Neural cell (in vitro differentiated cells): ENCODE results near the gene ZNF669. TPM values are rescaled to one million over a fixed set of nuclear protein-coding genes. Genes with fewer than 3 reads are reported as not detected.

ENCODE experiments used
- H2AFZ ChIP-seq: fragments of 200-600, 300-800 bp; sonication (generic), shearing (Covaris generic); 2 replicates; pipeline ENCODE4 v1.6.0; 2014; ENCODE audit warnings: low read depth, mild to moderate bottlenecking, antibody characterized with exemption, low read length, moderate library complexity
- H3F3A ChIP-seq: fragments of 200-600 bp; shearing (Covaris generic); 2 replicates; pipeline ENCODE4 v1.6.1; 2016; ENCODE audit warnings: mild to moderate bottlenecking, moderate library complexity, mixed read lengths, antibody characterized with exemption, low read length; ENCODE audit not compliant: insufficient read depth, poor library complexity, severe bottlenecking
- H3K27ac ChIP-seq: fragments of 200-600, 300-800 bp; sonication (generic), shearing (Covaris generic); 2 replicates; pipeline ENCODE4 v1.5.1; 2014; ENCODE audit warnings: mild to moderate bottlenecking, low read length, moderate library complexity
- H3K27me3 ChIP-seq: fragments of 300-800, 200-600 bp; sonication (generic), shearing (Covaris generic); 2 replicates; pipeline ENCODE4 v1.6.0; 2014; ENCODE audit warnings: mild to moderate bottlenecking, low read depth, low read length, moderate library complexity; ENCODE audit not compliant: insufficient read depth
- H3K36me3 ChIP-seq: fragments of 300-800, 200-600 bp; sonication (generic), shearing (Covaris generic); 2 replicates; pipeline ENCODE4 v1.5.1; 2014; ENCODE audit warnings: mild to moderate bottlenecking, antibody characterized with exemption, low read length, moderate library complexity; ENCODE audit not compliant: insufficient read depth
- H3K4me2 ChIP-seq: fragments of 300-800, 200-600 bp; sonication (generic), shearing (Covaris generic); 2 replicates; pipeline ENCODE4 v1.6.0; 2014; ENCODE audit warnings: mild to moderate bottlenecking, low read length
- H3K4me3 ChIP-seq: fragments of 300-800, 200-600 bp; sonication (generic), shearing (Covaris generic); 2 replicates; pipeline ENCODE4 v1.5.1; 2014; ENCODE audit warnings: mild to moderate bottlenecking, low read length, moderate library complexity
- H3K79me2 ChIP-seq: fragments of 200-600 bp; shearing (Covaris generic); replicated peaks from 2 replicates; pipeline ENCODE4 v1.6.0; 2014; ENCODE audit warnings: mild to moderate bottlenecking, low read length, moderate library complexity; ENCODE audit not compliant: insufficient read depth
- H3K9ac ChIP-seq: fragments of 300-800, 200-600 bp; sonication (generic), shearing (Covaris generic); 2 replicates; pipeline ENCODE4 v1.6.1; 2016; ENCODE audit warnings: mild to moderate bottlenecking, low read length, mixed read lengths
- H3K9me2 ChIP-seq: fragments of 200-600 bp; shearing (Covaris generic); 2 replicates; pipeline ENCODE4 v1.6.1; 2016; ENCODE audit warnings: mild to moderate bottlenecking, low read length, mixed read lengths; ENCODE audit not compliant: insufficient read depth
- H3K9me3 ChIP-seq: fragments of 200-600, 300-800 bp; sonication (generic), shearing (Covaris generic); 2 replicates; pipeline ENCODE4 v1.6.1; 2016; ENCODE audit warnings: mild to moderate bottlenecking, mixed run types, low read length, moderate library complexity, mixed read lengths
- H4K20me1 ChIP-seq: fragments of 200-600 bp; shearing (Covaris generic); 2 replicates; pipeline ENCODE4 v1.6.1; 2016; ENCODE audit warnings: mild to moderate bottlenecking, mixed run types; ENCODE audit not compliant: insufficient read depth
- CTCF ChIP-seq: fragments of 450-650 bp; IDR thresholded peaks from 2 replicates; pipeline ENCODE4 v1.5.1; 2014; ENCODE audit warnings: antibody characterized with exemption, mild to moderate bottlenecking, moderate library complexity; ENCODE audit not compliant: poor library complexity, severe bottlenecking
- EP300 ChIP-seq: fragments of 450-650 bp; conservative IDR thresholded peaks from 2 replicates; pipeline ENCODE4 v1.6.1; 2014; ENCODE audit warnings: antibody characterized with exemption, mild to moderate bottlenecking, moderate library complexity; ENCODE audit not compliant: poor library complexity, severe bottlenecking
- EZH2 ChIP-seq: fragments of 200-600, 300-800 bp; shearing (Covaris generic), sonication (generic); IDR thresholded peaks from 2 replicates; pipeline ENCODE4 v1.6.1; 2014; ENCODE audit warnings: antibody characterized with exemption, low read length, borderline replicate concordance, mild to moderate bottlenecking; ENCODE audit not compliant: insufficient read depth, poor library complexity, severe bottlenecking
- MXI1 ChIP-seq: fragments of 450-650 bp; conservative IDR thresholded peaks from 2 replicates; pipeline ENCODE4 v1.6.1; 2014; ENCODE audit warnings: antibody characterized with exemption, mild to moderate bottlenecking; ENCODE audit not compliant: poor library complexity, severe bottlenecking
- POLR2AphosphoS5 ChIP-seq: IDR thresholded peaks from 2 replicates; pipeline ENCODE4 v1.6.1; 2012
- RAD21 ChIP-seq: fragments of 450-650 bp; conservative IDR thresholded peaks from 2 replicates; pipeline ENCODE4 v1.6.1; 2014; ENCODE audit warnings: antibody characterized with exemption, mild to moderate bottlenecking, moderate library complexity
- REST ChIP-seq: IDR thresholded peaks from 2 replicates; pipeline ENCODE4 v1.6.1; 2012; ENCODE audit warnings: borderline replicate concordance
- SMC3 ChIP-seq: fragments of 450-650 bp; conservative IDR thresholded peaks from 2 replicates; pipeline ENCODE4 v1.6.1; 2014; ENCODE audit warnings: antibody characterized with exemption, mild to moderate bottlenecking, moderate library complexity; ENCODE audit not compliant: poor library complexity
- TAF1 ChIP-seq: IDR thresholded peaks from 2 replicates; pipeline ENCODE4 v1.6.1; 2012; ENCODE audit warnings: low read depth
- polyA plus RNA-seq: library from polyadenylated mRNA; depleted of rRNA; stranded (reverse); fragments of >200 nt; gene quantifications from 2 replicates; pipeline ENCODE4 v1.2.3, GENCODE V29; 2014

The ZNF669 gene
- polyA plus RNA-seq, 1 donor from 2014 or later: 22.7 TPM

- H3K9ac ChIP-seq: peak overlapping the region; percentile 49
- H3K4me2 ChIP-seq: no peak overlapping the region
- H3K36me3 ChIP-seq: no peaks in the 10 kb centered on the region
- peak overlapping the region; percentile 67 for H3K4me3 ChIP-seq
- H3K9me2 ChIP-seq: no peaks in the 10 kb centered on the region
- no peaks in the 10 kb centered on the region for H3F3A ChIP-seq
- H3K27ac ChIP-seq: no peak overlapping the region
- no peaks in the 10 kb centered on the region for H3K79me2 ChIP-seq
- TF ChIP-seq EZH2 (no peak), RAD21 (no peak), CTCF (no peak), SMC3 (no peak), POLR2AphosphoS5 (no peak), EP300 (no peak), TAF1 (no peak), REST (no peak), MXI1 (no peak)
- peaks cover 20% of the 10 kb centered on the region for H3K27me3 ChIP-seq
- no peaks in the 10 kb centered on the region for H4K20me1 ChIP-seq
- H2AFZ ChIP-seq: no peak overlapping the region
- H3K9me3 ChIP-seq: no peaks in the 10 kb centered on the region
Observed at GRCh38 chr1:247112479-247112781, 8.3 kb upstream of the ZNF669 start.

- peak overlapping the region; percentile 49 for H3K9ac ChIP-seq
- no peaks in the 10 kb centered on the region for H4K20me1 ChIP-seq
- peak overlapping the region; percentile 67 for H3K4me3 ChIP-seq
- no peak overlapping the region for H3K4me2 ChIP-seq
- H3K36me3 ChIP-seq: no peaks in the 10 kb centered on the region
- H3K27me3 ChIP-seq: peaks cover 20% of the 10 kb centered on the region
- no peaks in the 10 kb centered on the region for H3F3A ChIP-seq
- no peak overlapping the region for H2AFZ ChIP-seq
- H3K9me2 ChIP-seq: no peaks in the 10 kb centered on the region
- no peak overlapping the region for H3K27ac ChIP-seq
- no peaks in the 10 kb centered on the region for H3K9me3 ChIP-seq
- no peaks in the 10 kb centered on the region for H3K79me2 ChIP-seq
- TF ChIP-seq RAD21: no peak
- TF ChIP-seq EZH2: peak; percentile 46
Observed at GRCh38 chr1:247111700-247112478, 7.7 kb upstream of the ZNF669 start.
